H9 (cell line): ENCODE data around the gene OOSP4B. TPM values are rescaled to one million over a fixed set of nuclear protein-coding genes. Genes with fewer than 3 reads are reported as not detected.
"Not testable (repeated sequence)": the region's sequence is repeated elsewhere in the genome, so short reads cannot be mapped to it uniquely, and the experiment has no call there.

Experiments
- DNase-seq: peaks from one replicate; pipeline ENCODE4 v3.0.0-alpha.2; 2017
- H2AFZ ChIP-seq: one replicate; pipeline ENCODE4 v1.6.1; 2013; ENCODE audit warnings: mild to moderate bottlenecking, low read length, control low read depth, moderate library complexity
- H2AK5ac ChIP-seq: 2 replicates; pipeline ENCODE4 v1.6.1; 2013; ENCODE audit warnings: low read length, control low read depth, mixed read lengths; ENCODE audit not compliant: insufficient read length
- H2BK120ac ChIP-seq: one replicate; pipeline ENCODE4 v1.6.1; 2013; ENCODE audit warnings: low read depth, mild to moderate bottlenecking, low read length, control low read depth, inconsistent platforms; ENCODE audit not compliant: poor library complexity, severe bottlenecking
- H2BK12ac ChIP-seq: 2 replicates; pipeline ENCODE4 v1.6.1; 2013; ENCODE audit warnings: low read length, control low read depth, mixed read lengths, low read depth; ENCODE audit not compliant: insufficient read length
- H2BK15ac ChIP-seq: 2 replicates; pipeline ENCODE4 v1.6.1; 2013; ENCODE audit warnings: low read depth, low read length, control low read depth
- H2BK20ac ChIP-seq: one replicate; pipeline ENCODE4 v1.6.1; 2013; ENCODE audit warnings: low read depth, mild to moderate bottlenecking, low read length, control low read depth, inconsistent platforms; ENCODE audit not compliant: poor library complexity, severe bottlenecking
- H2BK5ac ChIP-seq: 2 replicates; pipeline ENCODE4 v1.6.1; 2013; ENCODE audit warnings: low read length, control low read depth, mixed read lengths; ENCODE audit not compliant: insufficient read length
- H3K14ac ChIP-seq: 2 replicates; pipeline ENCODE4 v1.6.1; 2013; ENCODE audit warnings: low read length, control low read depth; ENCODE audit not compliant: insufficient read depth
- H3K18ac ChIP-seq: 2 replicates; pipeline ENCODE4 v1.6.1; 2013; ENCODE audit warnings: low read depth, mild to moderate bottlenecking, mixed read lengths, low read length, control low read depth; ENCODE audit not compliant: insufficient read length
- H3K23ac ChIP-seq: 2 replicates; pipeline ENCODE4 v1.6.1; 2013; ENCODE audit warnings: low read length, control low read depth, mixed read lengths, low read depth; ENCODE audit not compliant: insufficient read length
- H3K23me2 ChIP-seq: 2 replicates; pipeline ENCODE4 v1.6.1; 2013; ENCODE audit warnings: low read depth, mild to moderate bottlenecking, mixed read lengths, low read length, control low read depth; ENCODE audit not compliant: insufficient read length, poor library complexity, severe bottlenecking
- H3K27ac ChIP-seq: 2 replicates; pipeline ENCODE4 v1.5.1; 2013; ENCODE audit warnings: low read length, control low read depth, mixed read lengths, low read depth; ENCODE audit not compliant: insufficient read length
- H3K27me3 ChIP-seq: 2 replicates; pipeline ENCODE4 v1.6.1; 2013; ENCODE audit warnings: low read length, control low read depth, inconsistent platforms; ENCODE audit not compliant: insufficient read depth
- H3K4ac ChIP-seq: 2 replicates; pipeline ENCODE4 v1.6.1; 2013; ENCODE audit warnings: low read depth, mild to moderate bottlenecking, control low read depth, inconsistent platforms, low read length, moderate library complexity
- H3K4me1 ChIP-seq: 2 replicates; pipeline ENCODE4 v1.6.1; 2013; ENCODE audit warnings: low read length, control low read depth, inconsistent platforms; ENCODE audit not compliant: insufficient read depth
- H3K4me2 ChIP-seq: 2 replicates; pipeline ENCODE4 v1.6.1; 2013; ENCODE audit warnings: low read length, control low read depth, mixed read lengths; ENCODE audit not compliant: insufficient read length, insufficient read depth
- H3K56ac ChIP-seq: 2 replicates; pipeline ENCODE4 v1.6.1; 2013; ENCODE audit warnings: low read depth, mild to moderate bottlenecking, mixed read lengths, low read length, control low read depth; ENCODE audit not compliant: insufficient read length
- H3K79me1 ChIP-seq: 2 replicates; pipeline ENCODE4 v1.6.1; 2013; ENCODE audit warnings: low read depth, mild to moderate bottlenecking, moderate library complexity, low read length, control low read depth, inconsistent platforms; ENCODE audit not compliant: insufficient read depth, poor library complexity, severe bottlenecking
- H3K79me2 ChIP-seq: 2 replicates; pipeline ENCODE4 v1.6.1; 2013; ENCODE audit warnings: low read length, control low read depth, inconsistent platforms; ENCODE audit not compliant: insufficient read depth
- H3K9ac ChIP-seq: 2 replicates; pipeline ENCODE4 v1.6.1; 2013; ENCODE audit warnings: low read length, control low read depth, mixed read lengths; ENCODE audit not compliant: insufficient read length; ENCODE audit errors: extremely low read depth
- H3K9me3 ChIP-seq: one replicate; pipeline ENCODE4 v1.6.1; 2013; ENCODE audit warnings: low read depth, low read length, inconsistent platforms; ENCODE audit not compliant: control insufficient read depth
- H3T11ph ChIP-seq: one replicate; pipeline ENCODE4 v1.6.1; 2013; ENCODE audit warnings: mild to moderate bottlenecking, low read length, control low read depth, inconsistent platforms
- H4K20me1 ChIP-seq: one replicate; pipeline ENCODE4 v1.6.1; 2013; ENCODE audit not compliant: control insufficient read depth, insufficient read length, insufficient read depth
- H4K5ac ChIP-seq: 2 replicates; pipeline ENCODE4 v1.6.1; 2013; ENCODE audit warnings: low read depth, mild to moderate bottlenecking, mixed read lengths, low read length, control low read depth; ENCODE audit not compliant: insufficient read length
- H4K8ac ChIP-seq: replicated peaks from 2 replicates; pipeline ENCODE4 v1.6.1; 2013; ENCODE audit warnings: low read length, control low read depth, mixed read lengths, low read depth; ENCODE audit not compliant: insufficient read length
- H4K91ac ChIP-seq: 2 replicates; pipeline ENCODE4 v1.6.1; 2013; ENCODE audit warnings: low read depth, mild to moderate bottlenecking, moderate library complexity, mixed read lengths, low read length, control low read depth; ENCODE audit not compliant: insufficient read length
- H3K27ac Mint-ChIP-seq, 3 experiments: 2 replicates in 2 of 3; 3 replicates in 1 of 3; pipeline ENCODE4 v1.8.0; 2020 to 2021; ENCODE audit warnings: mixed read lengths in 3 of 3, mild to moderate bottlenecking in 1 of 3, moderate library complexity in 1 of 3
- H3K27me3 Mint-ChIP-seq: 2 replicates; pipeline ENCODE4 v1.8.0; 2021; ENCODE audit warnings: low read depth, mild to moderate bottlenecking, moderate library complexity, mixed read lengths
- H3K36me3 Mint-ChIP-seq, 3 experiments: 2 replicates in 2 of 3; 3 replicates in 1 of 3; pipeline ENCODE4 v1.8.0; 2020 to 2021; ENCODE audit warnings: low read depth in 3 of 3, mixed read lengths in 3 of 3; ENCODE audit not compliant: insufficient read depth in 1 of 3
- H3K4me1 Mint-ChIP-seq, 2 experiments: 2 replicates each; pipeline ENCODE4 v1.8.0; 2020; ENCODE audit warnings: mixed read lengths in 2 of 2
- H3K4me3 Mint-ChIP-seq, 2 experiments: 2 replicates in 1 of 2; 3 replicates in 1 of 2; pipeline ENCODE4 v1.8.0; 2020 to 2021; ENCODE audit warnings: mild to moderate bottlenecking in 2 of 2, mixed read lengths in 2 of 2, moderate library complexity in 1 of 2
- H3K9me3 Mint-ChIP-seq, 2 experiments: 2 replicates in 1 of 2; 3 replicates in 1 of 2; pipeline ENCODE4 v1.8.0; 2020; ENCODE audit warnings: mild to moderate bottlenecking in 2 of 2, mixed read lengths in 2 of 2, moderate library complexity in 1 of 2
- WGBS: extraction: QIAGEN DNeasy Blood & Tissue Kit; methylation state at CpG from one replicate; pipeline ENCODE4 v1.1.7; 2013; ENCODE audit warnings: missing lambda C conversion rate, low lambda C conversion rate, mixed read lengths; ENCODE audit not compliant: insufficient read length; ENCODE audit errors: extremely low coverage; 5-methylcytosine and 5-hydroxymethylcytosine counted together
- total RNA-seq: library from RNA; stranded (reverse); gene quantifications from 2 replicates; pipeline ENCODE4 v1.2.1, GENCODE V29; 2021

OOSP4B gene
- total RNA-seq, 1 experiment from 2014 or later, result not detected

GRCh38 chr11:60050839-60051238 is 33.9 kb downstream of the OOSP4B start:
- H3K4me3 Mint-ChIP-seq, H2AK5ac ChIP-seq, H3K9me3 ChIP-seq, H2BK120ac ChIP-seq, H3K18ac ChIP-seq, H3K27me3 Mint-ChIP-seq, DNase-seq, H4K5ac ChIP-seq, H3K36me3 Mint-ChIP-seq, H3K27me3 ChIP-seq, H2AFZ ChIP-seq, H4K20me1 ChIP-seq, H3K9me3 Mint-ChIP-seq, H2BK20ac ChIP-seq, H3K23me2 ChIP-seq, H3K27ac Mint-ChIP-seq, H3K4me1 ChIP-seq, H3K4me1 Mint-ChIP-seq, H4K91ac ChIP-seq, H3K79me1 ChIP-seq, H4K8ac ChIP-seq, H2BK15ac ChIP-seq, H3K4me2 ChIP-seq, H3K79me2 ChIP-seq, H3K56ac ChIP-seq, H3T11ph ChIP-seq, H3K9ac ChIP-seq, H3K4ac ChIP-seq, H3K14ac ChIP-seq, H2BK12ac ChIP-seq, H3K23ac ChIP-seq, H2BK5ac ChIP-seq, H3K27ac ChIP-seq: not testable (repeated sequence)
- WGBS, result no CpG with 5 or more reads among the region's 3 CpGs
